Coronary artery (tissue), 2 donors: ENCODE results near the gene TINAGL1.

Experiments
- DNase-seq: peaks from one replicate; pipeline ENCODE4 v3.0.0-alpha.2; 2017; ENCODE audit warnings: low spot score
- H3K27ac ChIP-seq, 2 donors: fragments of 200-600 bp; sonication (generic); one replicate each; pipeline ENCODE4 v1.5.1; 2016 to 2019
- H3K4me3 ChIP-seq: fragments of 200-600 bp; sonication (generic); 2 replicates; pipeline ENCODE4 v1.5.1; 2016; ENCODE audit warnings: mild to moderate bottlenecking, moderate library complexity
- CTCF ChIP-seq: fragments of 200-600 bp; sonication (generic); IDR thresholded peaks from one replicate; pipeline ENCODE4 v1.5.1; 2019; ENCODE audit warnings: antibody characterized with exemption

The TINAGL1 gene

GRCh38 chr1:31626223-31627207 is 50.2 kb downstream of the TINAGL1 start:
- no peak overlapping the region for H3K4me3 ChIP-seq
- H3K27ac ChIP-seq = peak overlapping the region; percentile 74 to 96
- TF ChIP-seq CTCF = no peak
- no peak for DNase-seq

- peak; percentile 88 for DNase-seq
- peak overlapping the region; percentile 74 to 96 for H3K27ac ChIP-seq
- no peak for TF ChIP-seq CTCF
- no peak overlapping the region for H3K4me3 ChIP-seq
These were observed 51.1 kb downstream of the TINAGL1 start for GRCh38 chr1:31627301-31627929.

GRCh38 chr1:31627930-31628559 is 51.7 kb downstream of the TINAGL1 start:
- no peak for TF ChIP-seq CTCF
- DNase-seq = peak; percentile 87
- Histone ChIP-seq H3K27ac (peak overlapping the region; percentile 74 to 96), H3K4me3 (no peak overlapping the region)

- peak overlapping the region; percentile 74 to 96 for H3K27ac ChIP-seq
- TF ChIP-seq CTCF = no peak
- H3K4me3 ChIP-seq = no peak overlapping the region
- DNase-seq = no peak
These were observed 52.7 kb downstream of the TINAGL1 start for GRCh38 chr1:31628931-31629556.

GRCh38 chr1:31632649-31633048 is 56.3 kb downstream of the TINAGL1 start:
- Histone ChIP-seq H3K27ac (no peak overlapping the region), H3K4me3 (no peak overlapping the region)
- TF ChIP-seq CTCF = no peak
- DNase-seq = no peak

GRCh38 chr1:31633117-31633516 is 56.8 kb downstream of the TINAGL1 start:
- no peak overlapping the region for H3K27ac ChIP-seq
- DNase-seq = no peak
- TF ChIP-seq CTCF = no peak
- no peak overlapping the region for H3K4me3 ChIP-seq
